HEK293 (cell line): ENCODE data around the gene BBS12.

Experiments
- CTCF ChIA-PET: fragments of 350-600 bp; formaldehyde crosslinking; extraction: SDS; loops from one replicate; lab custom pipeline; 2021; ENCODE audit warnings: antibody characterized with exemption; lab: Yijun Ruan, JAX
- POLR2A ChIA-PET: fragments of 300-600 bp; formaldehyde crosslinking; extraction: SDS; loops from one replicate; lab custom pipeline; 2020; ENCODE audit warnings: antibody characterized with exemption, inconsistent platforms; lab: Yijun Ruan, JAX
- H3K27ac ChIP-seq: fragments of 200-500 bp; sonication (Bioruptor generic); 2 replicates; pipeline ENCODE4 v1.5.1; 2014; ENCODE audit warnings: low read depth, low read length, control low read depth, inconsistent platforms; ENCODE audit errors: extremely low read depth
- H3K36me3 ChIP-seq, 2 experiments: fragments of 200-500 bp in 1 of 2; sonication (Bioruptor generic) in 1 of 2; 1 replicate in 1 of 2; 2 replicates in 1 of 2; pipeline ENCODE4 v1.5.1; 2014 to 2017; ENCODE audit warnings: inconsistent platforms in 2 of 2, low read length in 2 of 2; ENCODE audit not compliant: control insufficient read depth in 2 of 2, insufficient read depth in 1 of 2
- H3K4me1 ChIP-seq: fragments of 200-500 bp; sonication (Bioruptor generic); 2 replicates; pipeline ENCODE4 v1.5.1; 2014; ENCODE audit warnings: mild to moderate bottlenecking, low read length, inconsistent platforms; ENCODE audit not compliant: control insufficient read depth, insufficient read depth
- H3K4me3 ChIP-seq: 2 replicates; pipeline ENCODE4 v1.5.1; 2011; ENCODE audit warnings: low read depth, mild to moderate bottlenecking, control low read depth, low read length, moderate library complexity
- H3K9me3 ChIP-seq: fragments of 200-500 bp; sonication (Bioruptor generic); 2 replicates; pipeline ENCODE4 v1.5.1; 2014; ENCODE audit warnings: low read depth, low read length, inconsistent platforms; ENCODE audit not compliant: control insufficient read depth, insufficient read depth
- CTCF ChIP-seq: fragments of 450-650 bp; formaldehyde crosslinking; IDR thresholded peaks from 2 replicates; pipeline ENCODE4 v1.5.1; 2016; ENCODE audit warnings: missing biosample characterization, missing genetic modification characterization
- HOXC10 ChIP-seq: sonication (generic); formaldehyde crosslinking; IDR thresholded peaks from 2 replicates; pipeline ENCODE4 v1.8.1; 2023; ENCODE audit warnings: mild to moderate bottlenecking, missing genetic modification reagents
- KLF1 ChIP-seq: fragments of 450-650 bp; formaldehyde crosslinking; IDR thresholded peaks from 2 replicates; pipeline ENCODE4 v1.5.1; 2016; ENCODE audit warnings: missing biosample characterization, missing genetic modification characterization
- MYNN ChIP-seq: fragments of 450-650 bp; formaldehyde crosslinking; IDR thresholded peaks from 2 replicates; pipeline ENCODE4 v1.5.1; 2016; ENCODE audit warnings: missing biosample characterization, missing genetic modification characterization, borderline replicate concordance
- SCRT2 ChIP-seq: fragments of 450-650 bp; formaldehyde crosslinking; IDR thresholded peaks from 2 replicates; pipeline ENCODE4 v1.5.1; 2016; ENCODE audit warnings: missing biosample characterization, missing genetic modification characterization
- SP3 ChIP-seq: fragments of 450-650 bp; formaldehyde crosslinking; IDR thresholded peaks from 2 replicates; pipeline ENCODE4 v1.5.1; 2016; ENCODE audit warnings: missing biosample characterization, missing genetic modification characterization
- ZBTB21 ChIP-seq: fragments of 450-650 bp; formaldehyde crosslinking; IDR thresholded peaks from 2 replicates; pipeline ENCODE4 v1.5.1; 2017; ENCODE audit warnings: missing biosample characterization, missing genetic modification characterization
- ZBTB26 ChIP-seq: fragments of 450-650 bp; formaldehyde crosslinking; optimal IDR thresholded peaks from 2 replicates; pipeline ENCODE3; 2016; ENCODE audit warnings: missing biosample characterization, mild to moderate bottlenecking, missing genetic modification characterization
- ZBTB48 ChIP-seq: fragments of 450-650 bp; formaldehyde crosslinking; IDR thresholded peaks from 2 replicates; pipeline ENCODE4 v1.5.1; 2016; ENCODE audit warnings: missing biosample characterization, missing genetic modification characterization
- ZBTB8A ChIP-seq: fragments of 450-650 bp; formaldehyde crosslinking; IDR thresholded peaks from 2 replicates; pipeline ENCODE4 v1.5.1; 2016; ENCODE audit warnings: missing biosample characterization, missing genetic modification characterization
- ZEB2 ChIP-seq: fragments of 450-650 bp; formaldehyde crosslinking; IDR thresholded peaks from 2 replicates; pipeline ENCODE4 v1.5.1; 2016; ENCODE audit warnings: missing biosample characterization, missing genetic modification characterization
- ZNF140 ChIP-seq: fragments of 450-650 bp; formaldehyde crosslinking; IDR thresholded peaks from 2 replicates; pipeline ENCODE4 v1.5.1; 2016; ENCODE audit warnings: missing biosample characterization, missing genetic modification characterization
- ZNF16 ChIP-seq: fragments of 450-650 bp; formaldehyde crosslinking; IDR thresholded peaks from 2 replicates; pipeline ENCODE4 v1.5.1; 2016; ENCODE audit warnings: low read depth, missing biosample characterization, missing genetic modification characterization
- ZNF571 ChIP-seq: fragments of 450-650 bp; formaldehyde crosslinking; IDR thresholded peaks from 2 replicates; pipeline ENCODE4 v1.5.0; 2017; ENCODE audit warnings: missing biosample characterization, missing genetic modification characterization
- ZNF621 ChIP-seq: fragments of 450-650 bp; formaldehyde crosslinking; IDR thresholded peaks from 2 replicates; pipeline ENCODE4 v1.5.1; 2017; ENCODE audit warnings: missing biosample characterization, missing genetic modification characterization
- ZNF747 ChIP-seq: fragments of 450-650 bp; formaldehyde crosslinking; IDR thresholded peaks from 2 replicates; pipeline ENCODE4 v1.5.1; 2016; ENCODE audit warnings: missing biosample characterization, missing genetic modification characterization
- ZNF843 ChIP-seq: fragments of 450-650 bp; formaldehyde crosslinking; IDR thresholded peaks from 2 replicates; pipeline ENCODE4 v1.5.1; 2016; ENCODE audit warnings: missing biosample characterization, missing genetic modification characterization

Gene BBS12

DNA sequence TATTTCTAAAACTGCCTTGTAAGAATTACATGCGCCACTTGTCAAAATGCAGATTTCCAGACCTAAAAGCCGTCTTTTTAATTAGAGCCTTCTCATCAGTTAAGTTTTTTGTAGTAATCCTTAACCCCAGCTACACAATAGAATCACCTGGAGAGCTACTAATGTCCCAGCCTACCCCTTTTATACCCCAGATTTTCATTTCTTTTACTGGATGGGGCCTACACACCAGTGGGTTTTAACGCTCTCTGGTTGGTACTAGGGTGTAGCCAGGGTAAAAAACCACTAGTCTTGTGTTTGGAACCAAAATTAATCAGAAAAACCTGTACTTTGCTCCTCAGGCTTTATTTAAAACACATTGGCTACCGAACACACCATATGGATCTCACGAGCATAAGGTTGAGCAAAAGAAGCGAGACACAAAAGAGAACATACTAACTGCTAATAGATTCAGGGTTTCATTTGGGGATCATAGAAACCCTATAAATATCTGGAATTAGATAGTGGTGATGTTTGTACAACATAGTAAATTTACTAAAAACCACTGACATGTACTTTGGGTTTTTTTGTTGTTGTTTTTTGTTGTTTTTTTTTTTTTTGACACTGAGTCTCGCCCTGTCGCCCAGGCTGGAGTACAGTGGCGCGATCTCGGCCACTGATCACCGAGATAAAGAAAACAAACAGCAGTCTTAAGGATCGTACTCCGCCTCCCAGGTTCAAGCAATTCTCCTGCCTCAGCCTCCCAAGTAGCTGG, 30.6 kb downstream of the BBS12 start:
- Histone ChIP-seq H3K36me3 (no peaks in the 10 kb centered on the region), H3K27ac (no peak overlapping the region), H3K4me3 (no peak overlapping the region), H3K4me1 (no peaks in the 10 kb centered on the region), H3K9me3 (no peaks in the 10 kb centered on the region)
- CTCF ChIA-PET = no interaction called here
- TF ChIP-seq ZBTB26 (tag by site-specific recombination) (no peak), HOXC10 (CRISPR knock-in tag) (no peak), SCRT2 (no peak), ZNF571 (tag by site-specific recombination) (no peak), ZBTB21 (tag by site-specific recombination) (no peak), ZEB2 (tag by site-specific recombination) (no peak), ZNF621 (no peak), SP3 (tag by site-specific recombination) (no peak), ZNF843 (tag by site-specific recombination) (no peak)
- POLR2A ChIA-PET = no interaction called here

DNA sequence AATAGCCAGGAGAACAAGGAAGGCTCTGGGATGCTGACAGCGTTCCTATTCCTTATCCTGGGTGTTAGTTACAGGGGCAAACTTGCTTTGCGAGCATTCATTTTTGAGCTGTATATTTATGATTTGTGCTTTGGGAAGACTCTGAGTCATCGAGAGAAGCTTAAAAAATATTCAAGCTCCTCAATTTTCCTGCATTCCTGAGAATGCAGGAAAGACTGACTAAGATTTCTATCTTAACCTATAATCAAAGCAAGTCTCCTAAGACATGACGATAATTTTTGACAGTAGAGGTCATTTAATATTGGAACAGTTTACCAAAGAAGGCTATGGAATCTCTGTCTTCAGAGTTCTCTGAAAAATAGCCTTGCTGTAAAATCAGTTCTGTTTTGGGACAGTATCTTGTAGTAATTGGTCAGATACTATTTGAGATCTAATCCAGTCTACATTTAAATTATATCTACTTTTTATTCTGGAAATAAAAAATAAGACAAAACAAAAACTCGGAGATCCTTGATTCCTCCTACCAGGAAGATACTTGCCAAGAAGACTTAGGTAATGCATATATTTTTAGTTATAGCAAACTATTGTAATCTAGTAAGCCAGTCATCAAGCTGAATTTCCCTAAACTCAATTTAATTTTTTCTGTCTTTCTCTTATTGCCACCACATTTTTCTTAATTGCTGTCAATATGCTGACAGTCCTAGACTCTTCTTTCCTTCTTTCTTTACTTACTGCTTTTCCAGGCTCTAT, 31.7 kb downstream of the BBS12 start:
- H3K4me3 ChIP-seq = no peak overlapping the region
- TF ChIP-seq ZNF140 (tag by site-specific recombination) (no peak), ZBTB48 (tag by site-specific recombination) (no peak), ZNF16 (tag by site-specific recombination) (no peak), KLF1 (tag by site-specific recombination) (no peak)
- ChIA-PET CTCF (interaction anchor here (0.7 kb wide), 1 partner anchor 91 kb away, joined by 3 read pairs; no protein-coding TSS in a partner anchor), POLR2A (no interaction called here)
- H3K4me1 ChIP-seq = no peaks in the 10 kb centered on the region
- no peaks in the 10 kb centered on the region for H3K9me3 ChIP-seq
- H3K36me3 ChIP-seq = no peaks in the 10 kb centered on the region
- no peak overlapping the region for H3K27ac ChIP-seq

- no peak overlapping the region for H3K27ac ChIP-seq
- CTCF ChIA-PET = interaction anchor here (0.7 kb wide), 1 partner anchor 90 kb away, joined by 3 read pairs; no protein-coding TSS in a partner anchor
- no peak overlapping the region for H3K4me3 ChIP-seq
These were observed 32.3 kb downstream of the BBS12 start for GRCh38 chr4:122764821-122765215.

More at GRCh38 chr4:122764821-122765215, 32.3 kb downstream of the BBS12 start:
- TF ChIP-seq ZNF747 (no peak), CTCF (tag by site-specific recombination) (no peak), ZBTB8A (tag by site-specific recombination) (no peak), MYNN (tag by site-specific recombination) (no peak)
- POLR2A ChIA-PET = no interaction called here
- Histone ChIP-seq H3K36me3 (no peaks in the 10 kb centered on the region), H3K4me1 (no peaks in the 10 kb centered on the region), H3K9me3 (no peaks in the 10 kb centered on the region)
